BE2C (cell line): ENCODE data around the gene SLC22A12.
A peak's percentile ranks its signal among the peaks of the same experiment; 100 is the strongest.

ENCODE experiments used
- DNase-seq: peaks from one replicate; pipeline ENCODE4 v3.0.0-alpha.2; 2020
- H3K27me3 ChIP-seq: fragments of 250-450 bp; sonication (Bioruptor Pico); 2 replicates; pipeline ENCODE4 v1.5.1; 2020; ENCODE audit warnings: mild to moderate bottlenecking
- H3K36me3 ChIP-seq: fragments of 250-450 bp; sonication (Bioruptor Pico); 2 replicates; pipeline ENCODE4 v1.5.1; 2020; ENCODE audit warnings: mild to moderate bottlenecking
- H3K4me1 ChIP-seq: fragments of 250-450 bp; sonication (Bioruptor Pico); 2 replicates; pipeline ENCODE4 v1.5.1; 2020
- H3K4me3 ChIP-seq: 2 replicates; pipeline ENCODE4 v1.5.1; 2011; ENCODE audit warnings: low read depth, low read length
- H3K9me3 ChIP-seq: fragments of 250-450 bp; sonication (Bioruptor Pico); 2 replicates; pipeline ENCODE4 v1.5.1; 2020
- CTCF ChIP-seq: IDR thresholded peaks from 2 replicates; pipeline ENCODE4 v1.5.1; 2012; ENCODE audit warnings: mild to moderate bottlenecking, low read depth, low read length

The SLC22A12 gene

GRCh38 chr11:64650923-64651523 lies 60.0 kb downstream of the SLC22A12 start:
- Histone ChIP-seq H3K36me3 (no peaks in the 10 kb centered on the region), H3K9me3 (no peaks in the 10 kb centered on the region), H3K27me3 (no peaks in the 10 kb centered on the region), H3K4me3 (no peak overlapping the region), H3K4me1 (no peaks in the 10 kb centered on the region)
- peak; percentile 50 for TF ChIP-seq CTCF
- DNase-seq = no peak
